Measurements from ENCODE around the gene FHIT. TPM values are rescaled to one million over a fixed set of nuclear protein-coding genes. Genes with fewer than 3 reads are reported as not detected.

The FHIT gene
- total RNA-seq, 2 experiments from 2014 or later, result 86.0 to 90.6 TPM

- Mint-ChIP-seq H3K27ac (peak overlapping the region; percentile 40), H3K4me1 (ENCODE audit: low read depth) (peaks cover 57% of the 10 kb centered on the region), H3K4me3 (no peak overlapping the region), H3K36me3 (ENCODE audit: low read depth) (peaks cover 74% of the 10 kb centered on the region), H3K9me3 (no peaks in the 10 kb centered on the region), H3K27me3 (no peaks in the 10 kb centered on the region)
- Histone ChIP-seq H3K9me3 (ENCODE audit: control insufficient read depth in 1 of 2, insufficient read depth in 1 of 2, low read length in 2 of 2) (peaks cover 0 to under 1% of the 10 kb centered on the region in 2 experiments), H3K27ac (ENCODE audit: low read depth in 1 of 2, low read length in 2 of 2) (no peak overlapping the region), H3K4me3 (ENCODE audit: low read length) (no peak overlapping the region), H3K4me1 (ENCODE audit: insufficient read depth, low read length) (peaks cover 5% of the 10 kb centered on the region), H3K36me3 (ENCODE audit: insufficient read depth, low read length) (peaks cover 2% of the 10 kb centered on the region), H3K27me3 (ENCODE audit: control insufficient read depth in 1 of 2, insufficient read depth in 2 of 2, low read length in 2 of 2) (no peaks in the 10 kb centered on the region)
- ChIA-PET POLR2A (no interaction called here), CTCF (interaction anchor here (1.0 kb wide), 1 partner anchor 11 kb away, joined by 3 read pairs; no protein-coding TSS in a partner anchor)
- no peak for ATAC-seq (ENCODE audit: poor library complexity)
- TF ChIP-seq, protein P1, sequence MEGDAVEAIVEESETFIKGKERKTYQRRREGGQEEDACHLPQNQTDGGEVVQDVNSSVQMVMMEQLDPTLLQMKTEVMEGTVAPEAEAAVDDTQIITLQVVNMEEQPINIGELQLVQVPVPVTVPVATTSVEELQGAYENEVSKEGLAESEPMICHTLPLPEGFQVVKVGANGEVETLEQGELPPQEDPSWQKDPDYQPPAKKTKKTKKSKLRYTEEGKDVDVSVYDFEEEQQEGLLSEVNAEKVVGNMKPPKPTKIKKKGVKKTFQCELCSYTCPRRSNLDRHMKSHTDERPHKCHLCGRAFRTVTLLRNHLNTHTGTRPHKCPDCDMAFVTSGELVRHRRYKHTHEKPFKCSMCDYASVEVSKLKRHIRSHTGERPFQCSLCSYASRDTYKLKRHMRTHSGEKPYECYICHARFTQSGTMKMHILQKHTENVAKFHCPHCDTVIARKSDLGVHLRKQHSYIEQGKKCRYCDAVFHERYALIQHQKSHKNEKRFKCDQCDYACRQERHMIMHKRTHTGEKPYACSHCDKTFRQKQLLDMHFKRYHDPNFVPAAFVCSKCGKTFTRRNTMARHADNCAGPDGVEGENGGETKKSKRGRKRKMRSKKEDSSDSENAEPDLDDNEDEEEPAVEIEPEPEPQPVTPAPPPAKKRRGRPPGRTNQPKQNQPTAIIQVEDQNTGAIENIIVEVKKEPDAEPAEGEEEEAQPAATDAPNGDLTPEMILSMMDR (IDR thresholded peaks at IDR 0.05), result no peak
- DNase-seq, result no peak
- intact Hi-C loops (cut with DNase I, micrococcal nuclease), result loop anchor here in 1 of 2 experiments (5.0 kb wide), 1 partner anchor 163 kb away; no protein-coding TSS in a partner anchor
Observed at GRCh38 chr3:59899061-59899460, 1352.2 kb downstream of the FHIT start.

GRCh38 chr3:59895972-59896371, 1355.3 kb downstream of the FHIT start:
- POLR2A ChIA-PET, result interaction anchor here (0.6 kb wide), 1 partner anchor 653 kb away, joined by 4 read pairs; no protein-coding TSS in a partner anchor

DNA sequence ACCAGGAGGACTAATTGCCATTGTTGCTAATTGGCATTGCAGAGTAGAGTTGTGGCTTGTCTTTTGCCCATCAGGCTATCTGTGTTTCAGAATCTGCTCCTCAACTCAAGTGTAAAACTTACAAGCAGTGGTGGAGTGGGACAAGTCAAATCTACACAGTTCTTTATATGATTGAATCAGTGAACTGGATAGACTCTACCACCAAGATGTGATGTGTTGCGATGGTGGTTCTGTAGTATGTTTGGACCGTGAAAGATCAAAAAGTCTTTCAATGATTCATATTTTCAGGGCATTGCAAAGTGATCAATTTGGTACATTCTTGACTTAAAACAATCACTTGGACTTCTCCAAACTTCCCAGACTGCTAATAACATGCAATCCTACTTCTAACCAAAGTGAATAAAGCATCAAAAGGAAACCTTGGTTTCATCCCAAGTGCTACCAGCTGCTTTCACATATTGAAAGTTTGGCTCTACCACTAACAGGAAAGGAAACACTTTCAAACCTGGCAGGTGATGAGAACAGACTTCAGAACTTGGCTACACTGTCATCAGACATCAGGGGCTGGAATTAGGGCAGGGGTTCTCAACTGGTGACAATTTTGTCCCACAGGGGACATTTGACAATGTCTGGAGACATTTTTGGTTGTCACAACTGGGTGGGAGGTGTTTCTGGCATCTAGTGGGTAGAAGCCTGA, 1356.7 kb downstream of the FHIT start:
- H3K4me3 ChIP-seq (ENCODE audit: low read length), result no peak overlapping the region
- peaks cover 2% of the 10 kb centered on the region for H3K36me3 ChIP-seq (ENCODE audit: insufficient read depth, low read length)
- no peaks in the 10 kb centered on the region for H3K27me3 ChIP-seq (ENCODE audit: control insufficient read depth in 1 of 2, insufficient read depth in 2 of 2, low read length in 2 of 2)
- no peaks in the 10 kb centered on the region for H3K27me3 Mint-ChIP-seq
- TF ChIP-seq, protein P1 (IDR thresholded peaks at IDR 0.05), result no peak
- intact Hi-C loops (cut with DNase I, micrococcal nuclease), result loop anchor here in 1 of 2 experiments (5.0 kb wide), 1 partner anchor 168 kb away; no protein-coding TSS in a partner anchor
- peaks cover 5% of the 10 kb centered on the region for H3K4me1 ChIP-seq (ENCODE audit: insufficient read depth, low read length)
- peaks cover 84% of the 10 kb centered on the region for H3K4me1 Mint-ChIP-seq (ENCODE audit: low read depth)
- ATAC-seq (ENCODE audit: poor library complexity) (no peak), DNase-seq (no peak)
- ChIA-PET CTCF (interaction anchor here (0.6 kb wide), 1 partner anchor 161 kb away, joined by 4 read pairs; no protein-coding TSS in a partner anchor), POLR2A (no interaction called here)
- H3K27ac ChIP-seq (ENCODE audit: low read depth in 1 of 2, low read length in 2 of 2), result no peak overlapping the region
- H3K27ac Mint-ChIP-seq, result peak overlapping the region; percentile 28
- peaks cover 61% of the 10 kb centered on the region for H3K36me3 Mint-ChIP-seq (ENCODE audit: low read depth)
- H3K9me3 Mint-ChIP-seq, result no peaks in the 10 kb centered on the region
- H3K4me3 Mint-ChIP-seq, result peak overlapping the region; percentile 21
- peaks cover 0 to 4% of the 10 kb centered on the region in 2 experiments for H3K9me3 ChIP-seq (ENCODE audit: control insufficient read depth in 1 of 2, insufficient read depth in 1 of 2, low read length in 2 of 2)

More at GRCh38 chr3:59895972-59896371, 1355.3 kb downstream of the FHIT start:
- Mint-ChIP-seq H3K27ac (peak overlapping the region; percentile 28), H3K4me3 (no peak overlapping the region), H3K36me3 (ENCODE audit: low read depth) (peaks cover 61% of the 10 kb centered on the region), H3K9me3 (no peaks in the 10 kb centered on the region), H3K4me1 (ENCODE audit: low read depth) (peaks cover 71% of the 10 kb centered on the region), H3K27me3 (no peaks in the 10 kb centered on the region)
- intact Hi-C loops (cut with DNase I, micrococcal nuclease), result loop anchor here in 1 of 2 experiments (5.0 kb wide), 1 partner anchor 166 kb away; no protein-coding TSS in a partner anchor
- Histone ChIP-seq H3K27me3 (ENCODE audit: control insufficient read depth in 1 of 2, insufficient read depth in 2 of 2, low read length in 2 of 2) (no peaks in the 10 kb centered on the region), H3K4me3 (ENCODE audit: low read length) (no peak overlapping the region), H3K9me3 (ENCODE audit: control insufficient read depth in 1 of 2, insufficient read depth in 1 of 2, low read length in 2 of 2) (peaks cover 0 to 4% of the 10 kb centered on the region in 2 experiments), H3K27ac (ENCODE audit: low read depth in 1 of 2, low read length in 2 of 2) (no peak overlapping the region), H3K36me3 (ENCODE audit: insufficient read depth, low read length) (peaks cover 2% of the 10 kb centered on the region), H3K4me1 (ENCODE audit: insufficient read depth, low read length) (peaks cover 5% of the 10 kb centered on the region)
- CTCF ChIA-PET, result no interaction called here
- TF ChIP-seq, protein P1 (IDR thresholded peaks at IDR 0.05), result no peak
- DNase-seq (no peak), ATAC-seq (ENCODE audit: poor library complexity) (no peak)

All from CD4-positive, alpha-beta T cell (primary cell).